Smooth muscle cell (in vitro differentiated cells): ENCODE measurements around the gene EXD3. TPM values are rescaled to one million over a fixed set of nuclear protein-coding genes. Genes with fewer than 3 reads are reported as not detected.

Experiments
- DNase-seq: peaks from one replicate; lab custom pipeline; 2025; ENCODE audit not compliant: unreplicated experiment; lab: John Stamatoyannopoulos, UW
- H2AFZ ChIP-seq: fragments of 200-600 bp; sonication (generic); 2 replicates; pipeline ENCODE4 v1.6.0; 2016; ENCODE audit warnings: antibody characterized with exemption, low read depth, mild to moderate bottlenecking
- H3F3A ChIP-seq: fragments of 200-600 bp; sonication (generic); 2 replicates; pipeline ENCODE4 v1.6.0; 2017; ENCODE audit warnings: antibody characterized with exemption, low read depth
- H3K27ac ChIP-seq: fragments of 200-600 bp; sonication (generic); 2 replicates; pipeline ENCODE4 v1.5.1; 2016; ENCODE audit warnings: low read depth, mild to moderate bottlenecking
- H3K27me3 ChIP-seq: fragments of 200-600 bp; sonication (generic); 2 replicates; pipeline ENCODE4 v1.6.1; 2016; ENCODE audit warnings: low read depth, mild to moderate bottlenecking
- H3K36me3 ChIP-seq: fragments of 200-600 bp; sonication (generic); 2 replicates; pipeline ENCODE4 v1.5.1; 2016; ENCODE audit warnings: low read depth
- H3K4me1 ChIP-seq: fragments of 200-600 bp; sonication (generic); 2 replicates; pipeline ENCODE4 v1.5.1; 2016; ENCODE audit warnings: low read depth
- H3K4me2 ChIP-seq: fragments of 200-600 bp; sonication (generic); 2 replicates; pipeline ENCODE4 v1.6.0; 2016; ENCODE audit warnings: mild to moderate bottlenecking
- H3K4me3 ChIP-seq: fragments of 200-600 bp; sonication (generic); 2 replicates; pipeline ENCODE4 v1.5.1; 2016; ENCODE audit warnings: mild to moderate bottlenecking
- H3K79me2 ChIP-seq: fragments of 200-600 bp; sonication (generic); 2 replicates; pipeline ENCODE4 v1.6.0; 2016; ENCODE audit warnings: low read depth, mild to moderate bottlenecking
- H3K9ac ChIP-seq: fragments of 200-600 bp; sonication (generic); 2 replicates; pipeline ENCODE4 v1.6.0; 2016; ENCODE audit warnings: low read depth
- H3K9me3 ChIP-seq: fragments of 200-600 bp; sonication (generic); replicated peaks from 2 replicates; pipeline ENCODE4 v1.5.1; 2016; ENCODE audit warnings: low read depth
- H4K20me1 ChIP-seq: fragments of 200-600 bp; sonication (generic); 2 replicates; pipeline ENCODE4 v1.6.0; 2016; ENCODE audit warnings: low read depth
- WGBS: methylation state at CpG from one replicate; pipeline ENCODE4 v1.1.7; 2016; ENCODE audit warnings: low lambda C conversion rate; 5-methylcytosine and 5-hydroxymethylcytosine counted together
- polyA plus RNA-seq: library from polyadenylated mRNA; unstranded; fragments of >200 nt; fragmentation: Nextera tagmentation; extraction: Ambion mirVana; gene quantifications from 2 replicates; pipeline ENCODE4 v1.2.1, GENCODE V29; 2016
- total RNA-seq: library from RNA; depleted of rRNA; stranded (reverse); fragments of >200 nt; gene quantifications from 2 replicates; pipeline ENCODE4 v1.2.3, GENCODE V29; 2014
- TF ChIP-seq, protein P1 (sequence below): fragments of 200-600 bp; sonication (generic); IDR thresholded peaks from 2 replicates; pipeline ENCODE4 v1.5.1; 2017; ENCODE audit warnings: borderline replicate concordance, mild to moderate bottlenecking, antibody characterized with exemption; ENCODE audit not compliant: insufficient read depth, poor library complexity, severe bottlenecking

Gene EXD3
- total and polyA plus RNA-seq, 2 experiments from 2014 or later = 3.1 to 15.7 TPM

DNA sequence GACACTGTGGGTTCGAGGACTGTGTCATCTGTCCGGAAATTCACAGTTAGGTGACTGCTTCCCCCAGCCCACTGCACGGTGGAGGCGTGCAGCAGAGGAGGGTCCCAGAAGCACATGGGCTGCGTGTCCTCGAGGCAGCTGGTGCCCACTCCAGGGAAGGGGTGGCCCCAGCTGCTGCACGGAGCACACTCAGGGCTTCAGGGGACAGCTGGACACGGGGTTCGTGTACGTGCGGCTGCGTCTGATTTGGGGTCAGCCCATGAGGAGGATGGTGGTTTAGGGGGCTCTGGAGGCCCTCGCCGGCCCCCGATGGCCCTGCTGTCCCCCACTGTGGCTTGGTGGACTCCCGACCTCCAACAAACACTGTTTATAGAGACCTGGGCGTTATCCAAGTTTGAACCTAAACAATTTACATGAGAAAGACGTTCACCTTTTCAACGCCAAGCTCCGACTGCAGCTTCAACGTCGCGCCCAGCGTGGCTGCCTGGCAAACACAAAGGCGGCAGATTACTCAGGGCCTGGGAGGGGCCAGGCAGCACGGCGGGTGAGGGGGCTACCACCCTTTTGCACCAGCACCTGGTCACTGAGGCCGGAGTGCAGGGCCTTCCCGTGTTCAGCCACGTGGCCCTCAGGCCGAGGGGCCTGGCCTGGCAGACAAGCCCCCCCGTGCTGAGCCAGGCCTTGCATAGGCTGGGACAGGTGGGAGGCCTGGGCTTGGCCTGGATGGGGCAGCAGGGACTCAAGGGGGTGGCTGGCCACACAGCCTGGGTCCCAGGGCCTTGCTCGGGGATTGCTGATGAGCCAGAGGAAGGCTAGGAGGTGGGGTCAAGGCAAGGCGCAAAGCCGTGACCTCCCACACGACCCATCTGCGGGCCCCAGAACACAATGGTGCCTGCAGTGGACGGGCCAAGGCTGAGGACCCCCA is 55.2 kb downstream of the EXD3 start:
- Histone ChIP-seq H3K79me2 (no peaks in the 10 kb centered on the region), H3K36me3 (no peaks in the 10 kb centered on the region), H3F3A (no peaks in the 10 kb centered on the region), H3K4me2 (no peak overlapping the region), H4K20me1 (no peaks in the 10 kb centered on the region), H3K27ac (no peak overlapping the region), H3K27me3 (no peaks in the 10 kb centered on the region), H3K4me3 (no peak overlapping the region), H3K9ac (no peak overlapping the region), H3K9me3 (no peaks in the 10 kb centered on the region), H2AFZ (no peak overlapping the region), H3K4me1 (peaks cover 14% of the 10 kb centered on the region)
- DNase-seq = no peak
- TF ChIP-seq, protein P1, sequence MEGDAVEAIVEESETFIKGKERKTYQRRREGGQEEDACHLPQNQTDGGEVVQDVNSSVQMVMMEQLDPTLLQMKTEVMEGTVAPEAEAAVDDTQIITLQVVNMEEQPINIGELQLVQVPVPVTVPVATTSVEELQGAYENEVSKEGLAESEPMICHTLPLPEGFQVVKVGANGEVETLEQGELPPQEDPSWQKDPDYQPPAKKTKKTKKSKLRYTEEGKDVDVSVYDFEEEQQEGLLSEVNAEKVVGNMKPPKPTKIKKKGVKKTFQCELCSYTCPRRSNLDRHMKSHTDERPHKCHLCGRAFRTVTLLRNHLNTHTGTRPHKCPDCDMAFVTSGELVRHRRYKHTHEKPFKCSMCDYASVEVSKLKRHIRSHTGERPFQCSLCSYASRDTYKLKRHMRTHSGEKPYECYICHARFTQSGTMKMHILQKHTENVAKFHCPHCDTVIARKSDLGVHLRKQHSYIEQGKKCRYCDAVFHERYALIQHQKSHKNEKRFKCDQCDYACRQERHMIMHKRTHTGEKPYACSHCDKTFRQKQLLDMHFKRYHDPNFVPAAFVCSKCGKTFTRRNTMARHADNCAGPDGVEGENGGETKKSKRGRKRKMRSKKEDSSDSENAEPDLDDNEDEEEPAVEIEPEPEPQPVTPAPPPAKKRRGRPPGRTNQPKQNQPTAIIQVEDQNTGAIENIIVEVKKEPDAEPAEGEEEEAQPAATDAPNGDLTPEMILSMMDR = no peak
- 94% methylated on average over 38 of the region's 38 CpGs for WGBS

DNA sequence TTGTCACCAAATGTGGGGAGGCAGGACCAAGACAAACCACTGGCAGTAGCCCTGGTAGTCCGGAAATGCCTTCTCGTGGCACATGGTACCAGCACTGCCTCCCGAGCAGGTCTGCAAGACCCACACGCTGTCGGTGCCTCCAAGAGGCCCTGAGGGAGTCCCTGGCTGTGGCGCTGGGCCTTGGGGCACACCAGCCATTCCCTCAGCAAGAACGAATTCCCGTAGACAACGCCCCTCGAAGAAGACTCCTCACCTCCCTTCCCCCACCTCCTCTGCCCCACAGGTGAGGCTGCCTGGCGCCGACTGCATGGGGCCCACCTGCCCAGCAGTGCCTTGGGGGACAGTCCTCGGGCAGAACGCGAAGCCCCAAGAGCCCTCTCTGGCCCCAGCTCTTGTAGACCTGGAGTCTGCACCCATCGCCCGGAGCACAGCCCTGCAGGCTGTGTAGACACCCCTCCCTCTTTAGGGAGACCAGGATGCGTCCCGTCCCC is 56.0 kb downstream of the EXD3 start:
- TF ChIP-seq, protein P1 = no peak
- no peaks in the 10 kb centered on the region for H3K36me3 ChIP-seq
- no peak for DNase-seq
- no peak overlapping the region for H3K4me3 ChIP-seq
- no peaks in the 10 kb centered on the region for H3K27me3 ChIP-seq
- H3K4me1 ChIP-seq = peaks cover 14% of the 10 kb centered on the region
- no peaks in the 10 kb centered on the region for H3K9me3 ChIP-seq
- no peak overlapping the region for H3K4me2 ChIP-seq
- no peak overlapping the region for H2AFZ ChIP-seq
- H3F3A ChIP-seq = no peaks in the 10 kb centered on the region
- no peaks in the 10 kb centered on the region for H4K20me1 ChIP-seq
- no peak overlapping the region for H3K27ac ChIP-seq
- H3K79me2 ChIP-seq = no peaks in the 10 kb centered on the region
- 94% methylated on average over 19 of the region's 19 CpGs for whole genome bisulfite sequencing
- H3K9ac ChIP-seq = no peak overlapping the region

DNA sequence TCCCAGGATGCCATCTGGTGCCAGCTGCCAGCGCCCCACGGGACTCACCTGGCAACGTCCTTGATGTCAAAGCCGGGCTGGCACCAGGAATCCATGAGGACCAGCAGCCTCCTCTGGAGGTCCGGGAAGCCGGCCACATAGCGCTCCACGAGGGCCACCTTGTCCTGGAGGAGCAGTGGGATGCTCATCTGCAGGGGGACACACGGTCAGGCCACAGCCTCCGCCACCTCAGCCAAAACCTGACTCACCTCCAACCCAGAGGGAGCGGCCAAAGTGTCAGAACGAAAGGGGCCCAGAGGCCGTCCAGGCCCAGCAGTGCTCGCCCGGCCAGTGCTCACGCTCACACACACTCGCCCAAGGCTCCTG is 56.5 kb downstream of the EXD3 start:
- H3F3A ChIP-seq = no peaks in the 10 kb centered on the region
- no peaks in the 10 kb centered on the region for H3K79me2 ChIP-seq
- H3K27ac ChIP-seq = no peak overlapping the region
- H3K4me1 ChIP-seq = peaks cover 14% of the 10 kb centered on the region
- no peak overlapping the region for H3K4me2 ChIP-seq
- TF ChIP-seq, protein P1 = no peak
- H3K36me3 ChIP-seq = no peaks in the 10 kb centered on the region
- H3K9ac ChIP-seq = no peak overlapping the region
- H2AFZ ChIP-seq = no peak overlapping the region
- DNase-seq = no peak
- H3K27me3 ChIP-seq = no peaks in the 10 kb centered on the region
- H3K4me3 ChIP-seq = no peak overlapping the region
- H4K20me1 ChIP-seq = no peaks in the 10 kb centered on the region
- WGBS = 96% methylated on average over 17 of the region's 17 CpGs
- no peaks in the 10 kb centered on the region for H3K9me3 ChIP-seq
